PFSK-1 (cell line): ENCODE data around the gene FAM170B.

Experiments used
- FOXP2 ChIP-seq: optimal IDR thresholded peaks from 2 replicates; pipeline ENCODE3; 2011; ENCODE audit warnings: borderline replicate concordance, control low read depth, inconsistent platforms; ENCODE audit not compliant: insufficient read depth; ENCODE audit errors: extremely low read length, extremely low read depth
- POLR2AphosphoS5 ChIP-seq: IDR thresholded peaks from 2 replicates; pipeline ENCODE4 v1.6.1; 2012; ENCODE audit warnings: low read depth, mild to moderate bottlenecking, control low read depth, low read length, moderate library complexity
- SIN3A ChIP-seq: IDR thresholded peaks from 2 replicates; pipeline ENCODE4 v1.6.1; 2012; ENCODE audit warnings: mild to moderate bottlenecking, low read length, moderate library complexity, borderline replicate concordance; ENCODE audit not compliant: insufficient read depth
- TAF1 ChIP-seq: IDR thresholded peaks from 2 replicates; pipeline ENCODE4 v1.6.1; 2012; ENCODE audit warnings: low read length, control low read depth, borderline replicate concordance; ENCODE audit not compliant: insufficient read depth
- TF ChIP-seq, protein P1 (sequence below), 2 experiments: IDR thresholded peaks; 2 replicates each; pipeline versions ENCODE4 v1.6.1 to v1.8.0; 2011 to 2012; ENCODE audit warnings: low read depth in 2 of 2, low read length in 2 of 2, control low read depth in 1 of 2, inconsistent platforms in 1 of 2, mild to moderate bottlenecking in 1 of 2, moderate library complexity in 1 of 2; ENCODE audit not compliant: insufficient read depth in 1 of 2

The FAM170B gene

DNA sequence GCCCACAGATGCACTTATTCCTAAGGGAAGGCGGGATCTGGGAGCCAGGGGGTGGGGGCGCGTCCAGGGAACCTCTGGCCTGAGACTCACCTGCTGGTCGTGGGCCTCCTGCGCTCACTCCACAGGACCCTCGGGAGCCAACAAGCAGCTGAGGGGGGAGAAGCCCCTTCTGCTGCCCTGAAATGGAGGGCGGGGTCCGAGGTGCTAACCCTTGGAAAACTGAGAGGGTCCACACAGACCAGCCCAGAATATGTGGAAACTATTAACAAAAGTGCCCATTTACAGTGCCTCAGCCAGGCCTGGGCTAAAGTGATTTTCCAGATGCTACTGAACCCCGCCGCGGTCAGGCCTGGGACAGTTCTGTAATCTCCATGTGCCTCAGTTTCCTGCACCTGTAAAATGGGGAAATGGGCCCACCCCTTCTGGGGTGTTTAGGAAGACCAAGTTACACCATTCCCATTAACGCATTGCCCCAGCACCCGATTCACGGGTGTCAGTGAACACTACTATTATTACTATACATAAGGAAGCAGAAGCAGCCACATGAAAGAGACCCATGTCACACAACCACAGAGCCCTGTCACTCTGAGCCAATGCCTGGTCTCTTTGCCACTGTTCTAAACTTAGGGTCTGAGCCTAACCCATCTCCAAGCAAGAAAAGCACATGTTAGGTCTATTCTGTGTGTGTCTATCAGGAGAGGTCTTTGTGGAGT is 17.9 kb downstream of the FAM170B start:
- no peak for TF ChIP-seq FOXP2
- no peak for TF ChIP-seq TAF1
- TF ChIP-seq, protein P1, sequence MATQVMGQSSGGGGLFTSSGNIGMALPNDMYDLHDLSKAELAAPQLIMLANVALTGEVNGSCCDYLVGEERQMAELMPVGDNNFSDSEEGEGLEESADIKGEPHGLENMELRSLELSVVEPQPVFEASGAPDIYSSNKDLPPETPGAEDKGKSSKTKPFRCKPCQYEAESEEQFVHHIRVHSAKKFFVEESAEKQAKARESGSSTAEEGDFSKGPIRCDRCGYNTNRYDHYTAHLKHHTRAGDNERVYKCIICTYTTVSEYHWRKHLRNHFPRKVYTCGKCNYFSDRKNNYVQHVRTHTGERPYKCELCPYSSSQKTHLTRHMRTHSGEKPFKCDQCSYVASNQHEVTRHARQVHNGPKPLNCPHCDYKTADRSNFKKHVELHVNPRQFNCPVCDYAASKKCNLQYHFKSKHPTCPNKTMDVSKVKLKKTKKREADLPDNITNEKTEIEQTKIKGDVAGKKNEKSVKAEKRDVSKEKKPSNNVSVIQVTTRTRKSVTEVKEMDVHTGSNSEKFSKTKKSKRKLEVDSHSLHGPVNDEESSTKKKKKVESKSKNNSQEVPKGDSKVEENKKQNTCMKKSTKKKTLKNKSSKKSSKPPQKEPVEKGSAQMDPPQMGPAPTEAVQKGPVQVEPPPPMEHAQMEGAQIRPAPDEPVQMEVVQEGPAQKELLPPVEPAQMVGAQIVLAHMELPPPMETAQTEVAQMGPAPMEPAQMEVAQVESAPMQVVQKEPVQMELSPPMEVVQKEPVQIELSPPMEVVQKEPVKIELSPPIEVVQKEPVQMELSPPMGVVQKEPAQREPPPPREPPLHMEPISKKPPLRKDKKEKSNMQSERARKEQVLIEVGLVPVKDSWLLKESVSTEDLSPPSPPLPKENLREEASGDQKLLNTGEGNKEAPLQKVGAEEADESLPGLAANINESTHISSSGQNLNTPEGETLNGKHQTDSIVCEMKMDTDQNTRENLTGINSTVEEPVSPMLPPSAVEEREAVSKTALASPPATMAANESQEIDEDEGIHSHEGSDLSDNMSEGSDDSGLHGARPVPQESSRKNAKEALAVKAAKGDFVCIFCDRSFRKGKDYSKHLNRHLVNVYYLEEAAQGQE (IDR thresholded peaks at IDR 0.05; ENCODE audit: insufficient read depth in 1 of 2, low read depth in 2 of 2, low read length in 2 of 2) = no peak
- no peak for TF ChIP-seq POLR2AphosphoS5
- TF ChIP-seq SIN3A = no peak

DNA sequence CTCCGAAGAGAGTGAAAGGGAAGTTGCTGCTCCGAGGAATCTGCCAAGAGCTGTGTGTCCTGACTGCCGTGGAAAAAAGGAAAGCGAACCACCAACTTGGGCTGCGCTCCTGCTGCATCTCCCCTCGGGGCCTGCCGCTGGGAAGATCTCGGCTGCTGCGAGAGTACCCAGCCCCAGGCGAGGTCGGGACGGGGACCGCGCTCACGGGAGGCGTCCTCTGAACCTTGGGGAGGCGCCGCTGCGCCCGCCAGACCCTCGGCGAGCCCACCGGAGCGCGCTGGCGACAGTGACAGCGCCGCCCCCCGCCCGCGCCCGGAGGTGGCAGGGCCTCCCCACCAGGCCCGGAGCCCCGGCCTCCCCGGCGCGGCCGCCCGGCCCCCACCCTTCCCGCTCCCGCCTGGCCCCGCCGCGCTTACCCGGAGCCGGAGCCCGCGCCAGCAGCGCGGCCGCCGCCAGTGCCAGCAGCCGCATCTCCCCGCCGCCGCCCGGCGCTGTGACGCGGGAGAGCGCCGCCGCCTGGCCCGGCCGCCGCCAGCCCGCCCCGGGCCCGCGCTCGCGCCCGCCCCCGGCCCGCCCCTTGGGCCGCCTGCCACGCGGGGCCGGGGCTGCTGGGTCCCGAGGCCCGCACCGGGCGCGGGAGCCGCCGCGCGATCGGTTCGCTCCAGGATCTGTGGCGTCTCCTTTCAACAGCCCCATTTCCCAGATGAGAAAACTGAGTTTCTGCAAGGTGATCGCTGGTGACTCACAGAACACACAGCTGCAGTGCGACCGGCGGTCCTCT is 18.6 kb downstream of the FAM170B start, which contains the start of gene VSTM4:
Gene VSTM4 (minus strand): TSS at position 508 of the 781 bp plus-strand sequence. CDS start 37 bp downstream, at position 471.
- TF ChIP-seq FOXP2 = no peak
- TF ChIP-seq TAF1 = no peak
- TF ChIP-seq, protein P1 (IDR thresholded peaks at IDR 0.05; ENCODE audit: insufficient read depth in 1 of 2, low read depth in 2 of 2, low read length in 2 of 2) = no peak
- no peak for TF ChIP-seq SIN3A
- no peak for TF ChIP-seq POLR2AphosphoS5

DNA sequence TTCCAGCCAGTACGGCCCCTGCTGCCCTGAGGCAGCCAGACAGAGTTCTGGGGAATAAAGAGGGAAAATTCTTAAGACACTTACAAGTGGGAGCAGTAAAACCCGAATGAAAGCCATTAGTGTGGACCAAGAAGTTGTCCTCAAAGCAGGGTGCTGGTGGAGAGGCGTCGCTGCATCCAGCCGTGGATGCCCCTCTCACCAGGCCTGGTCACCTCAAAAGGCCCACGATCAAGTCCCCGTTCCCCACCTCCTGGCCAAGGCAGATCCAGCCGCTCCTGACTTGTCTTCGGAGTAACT is 19.2 kb downstream of the FAM170B start:
- TF ChIP-seq POLR2AphosphoS5 (no peak), TAF1 (no peak), SIN3A (no peak), FOXP2 (no peak)
- TF ChIP-seq, protein P1 (IDR thresholded peaks at IDR 0.05; ENCODE audit: insufficient read depth in 1 of 2, low read depth in 2 of 2, low read length in 2 of 2) = no peak

DNA sequence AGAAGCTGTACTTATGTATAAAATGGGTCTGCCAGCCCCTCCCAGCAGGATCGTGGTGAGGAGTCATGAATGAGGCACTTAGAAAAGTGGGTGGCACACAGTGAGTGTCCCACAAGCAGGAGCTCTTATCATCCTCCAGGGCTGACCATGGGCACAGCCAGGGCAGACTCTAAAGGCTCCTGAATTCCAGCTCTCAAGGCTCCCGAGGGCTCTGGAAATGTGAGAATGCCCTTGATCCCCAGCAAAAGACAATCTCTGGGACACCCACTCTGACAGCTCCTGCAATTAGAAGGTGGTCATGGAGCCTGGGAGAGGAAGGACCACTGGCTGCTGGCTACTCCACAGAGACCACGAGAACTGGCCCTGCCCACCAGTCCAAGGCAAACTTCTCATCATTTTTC is 20.1 kb downstream of the FAM170B start:
- TF ChIP-seq SIN3A (no peak), TAF1 (no peak), POLR2AphosphoS5 (no peak), FOXP2 (no peak)
- TF ChIP-seq, protein P1 (IDR thresholded peaks at IDR 0.05; ENCODE audit: insufficient read depth in 1 of 2, low read depth in 2 of 2, low read length in 2 of 2) = no peak
